GM18505 (cell line): ENCODE measurements around the gene FGD2.
A peak's percentile ranks its signal among the peaks of the same experiment; 100 is the strongest.

Experiments
- ATAC-seq: cut with Tn5 transposase; IDR thresholded peaks from one replicate; pipeline ENCODE4 v1.9.1; 2021; ENCODE audit not compliant: unreplicated experiment
- POLR2A ChIP-seq: IDR thresholded peaks from 4 replicates; pipeline ENCODE4 v1.6.1; 2011; ENCODE audit warnings: borderline replicate concordance; ENCODE audit not compliant: insufficient read depth, insufficient read length; ENCODE audit errors: extremely low read depth

The FGD2 gene

GRCh38 chr6:36997811-36998722 is 7.4 kb upstream of the FGD2 start:
- no peak for ATAC-seq
- TF ChIP-seq POLR2A, result no peak

- no peak for ATAC-seq
- TF ChIP-seq POLR2A, result no peak
These were observed 6.8 kb upstream of the FGD2 start for GRCh38 chr6:36998723-36999038.

DNA sequence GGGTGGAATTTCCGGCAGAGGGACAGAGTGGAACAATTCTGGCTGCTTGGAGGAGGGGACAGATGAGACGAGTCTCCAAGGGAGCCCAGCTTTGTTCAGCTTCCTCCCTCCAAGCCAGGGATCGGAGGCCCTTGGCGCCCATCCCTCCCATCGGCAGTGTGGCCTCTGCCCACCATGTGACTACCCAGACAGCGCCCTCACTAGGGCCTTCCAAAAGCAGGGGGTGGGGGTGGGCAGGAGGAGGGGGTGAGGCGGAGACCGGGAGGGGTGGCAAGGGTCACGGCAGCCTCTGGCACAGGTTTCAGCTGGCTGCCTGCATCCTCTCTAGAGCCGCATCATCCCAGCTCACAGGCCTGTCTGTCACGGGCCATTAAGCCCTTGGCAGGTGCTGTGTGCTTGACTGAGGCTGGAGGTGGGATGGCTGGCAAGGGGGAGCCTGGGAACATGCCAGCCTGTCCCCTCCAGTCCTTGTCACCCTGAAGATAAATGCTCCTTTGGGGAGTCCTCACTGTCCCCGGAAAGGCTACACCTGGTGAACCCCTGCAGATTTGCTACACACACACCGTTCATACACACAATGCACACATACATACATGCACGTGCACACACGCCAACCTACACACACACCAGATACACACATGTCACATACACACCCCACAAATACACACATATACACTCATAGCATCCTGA is 6.2 kb upstream of the FGD2 start:
- TF ChIP-seq POLR2A, result no peak
- no peak for ATAC-seq

DNA sequence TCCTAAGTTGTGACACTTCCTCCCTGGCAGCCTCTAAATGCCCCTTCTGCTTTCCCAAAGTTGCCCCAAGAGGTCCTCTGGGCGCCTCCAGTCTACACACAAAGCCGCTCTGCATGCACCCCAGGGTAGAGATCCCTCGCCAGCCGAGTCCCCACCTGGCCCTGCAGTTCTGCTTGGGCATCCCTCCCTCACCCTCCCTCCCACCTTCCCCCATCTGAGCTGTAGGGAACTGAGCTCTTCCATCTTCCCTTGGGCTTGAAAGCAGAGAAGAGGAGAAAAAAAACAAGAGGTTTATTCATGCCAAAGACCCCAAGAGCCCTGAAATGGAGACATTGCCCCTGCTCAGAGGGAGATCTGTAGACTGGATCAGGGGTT is 5.7 kb upstream of the FGD2 start:
- ATAC-seq, result no peak

DNA sequence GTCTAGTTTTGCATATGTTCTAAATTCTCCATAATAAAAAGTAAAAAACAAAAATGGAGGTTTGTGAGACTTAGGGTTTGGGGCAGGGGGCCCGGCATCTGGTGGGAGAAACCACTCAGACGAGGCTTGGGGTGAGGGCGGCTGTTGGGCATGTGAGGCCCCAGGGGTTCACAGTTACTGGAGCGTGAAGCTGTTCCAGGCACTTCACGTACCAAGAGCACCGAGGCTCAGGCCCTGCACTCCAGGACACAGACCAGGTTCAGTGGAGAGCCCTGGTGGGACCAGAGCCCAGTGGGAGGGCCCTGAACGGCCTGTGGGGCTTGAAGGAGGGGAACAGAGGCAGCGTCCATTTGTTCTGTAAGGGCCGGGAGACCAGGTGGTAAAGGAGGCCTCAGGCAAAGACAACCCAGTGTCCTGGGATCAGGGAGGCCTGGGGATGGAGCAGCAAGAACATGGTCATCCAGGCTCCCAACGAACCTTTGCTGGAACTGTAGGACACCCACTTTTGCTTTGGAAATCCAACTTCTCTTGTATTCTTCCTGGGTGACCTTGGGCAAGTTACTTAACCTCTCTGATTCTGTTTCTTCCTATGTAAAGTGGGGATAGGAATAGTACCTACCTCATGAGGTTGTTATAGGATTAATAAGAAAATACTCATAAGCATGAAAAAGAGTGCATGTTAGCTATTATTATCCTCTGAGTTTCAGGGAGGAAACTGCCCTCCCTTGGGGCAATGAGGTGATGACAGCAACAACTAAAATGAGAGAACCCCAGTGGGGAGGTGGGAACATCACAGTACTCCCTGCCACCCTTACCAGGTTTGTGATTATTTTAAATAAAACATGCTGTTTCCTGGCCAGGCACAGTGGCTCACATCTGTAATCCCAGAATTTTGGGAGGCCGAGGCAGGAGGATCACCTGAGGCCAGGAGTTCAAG is 1.1 kb upstream of the FGD2 start:
- TF ChIP-seq POLR2A, result no peak
- no peak for ATAC-seq

More for the DNA sequence above, 5.7 kb upstream of the FGD2 start:
- TF ChIP-seq POLR2A, result no peak

DNA sequence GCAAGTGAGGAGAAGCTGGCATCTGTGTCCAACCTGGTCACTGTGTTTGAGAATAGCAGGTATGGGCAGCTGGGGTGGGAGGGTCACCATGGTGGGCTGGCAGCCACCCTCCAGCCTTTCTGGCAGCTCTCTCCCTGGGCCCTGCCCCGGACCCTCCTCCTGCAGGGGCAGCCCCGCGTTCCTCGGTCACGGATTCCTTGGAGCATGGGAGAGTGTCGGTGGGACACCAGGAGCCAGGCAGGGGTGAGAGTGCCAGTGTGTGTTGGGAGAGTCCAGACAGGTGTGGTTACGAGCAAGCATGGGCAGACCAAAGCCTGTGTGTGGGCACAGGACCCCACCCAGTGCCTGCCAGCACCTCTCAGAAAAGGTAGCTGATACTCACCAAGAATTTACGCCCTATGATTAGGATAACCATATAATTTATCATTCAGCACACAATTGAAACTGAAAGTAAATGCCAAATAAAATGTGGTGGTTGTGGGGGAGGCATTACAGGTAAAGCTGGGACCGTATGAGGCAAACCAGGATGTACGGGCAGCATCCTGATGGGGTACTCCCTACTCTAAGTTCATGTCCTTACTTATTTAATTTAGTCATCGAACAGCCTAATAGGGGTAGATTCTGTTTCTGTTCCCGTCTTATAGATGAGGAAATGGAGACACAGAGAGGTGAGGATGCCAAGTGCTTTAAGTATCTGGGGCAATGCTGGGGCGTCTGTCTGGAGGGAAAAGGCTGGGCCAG is 542 bp downstream of the FGD2 start:
- ATAC-seq, result peak; percentile 16

GRCh38 chr6:37006793-37007339 is 1.4 kb downstream of the FGD2 start:
- TF ChIP-seq POLR2A, result no peak
- no peak for ATAC-seq

More for the DNA sequence above, 542 bp downstream of the FGD2 start:
- TF ChIP-seq POLR2A, result no peak

- ATAC-seq, result no peak
- TF ChIP-seq POLR2A, result peak; percentile 60
These were observed 2.0 kb downstream of the FGD2 start for GRCh38 chr6:37007340-37008043.

GRCh38 chr6:37008484-37009465 is 3.3 kb downstream of the FGD2 start:
- no peak for TF ChIP-seq POLR2A
- no peak for ATAC-seq

- TF ChIP-seq POLR2A, result no peak
- ATAC-seq, result no peak
These were observed 5.0 kb downstream of the FGD2 start for GRCh38 chr6:37010402-37010892.
